HK-2 (cell line): ENCODE measurements around the gene SELENOK.
"Not testable (repeated sequence)": the region's sequence is repeated elsewhere in the genome, so short reads cannot be mapped to it uniquely, and the experiment has no call there.

Experiments
- DNase-seq: peaks from one replicate; pipeline ENCODE4 v3.0.0-alpha.2; 2018; ENCODE audit not compliant: unreplicated experiment

Gene SELENOK

GRCh38 chr3:53891497-53892285 is at the start of gene SELENOK:
Gene SELENOK, minus strand, starts transcription at chr3:53891859.
- peak; percentile 96 for DNase-seq

GRCh38 chr3:53941184-53941583 is 49.5 kb upstream of the SELENOK start:
- DNase-seq: no peak

GRCh38 chr3:53940623-53941022 is 49.0 kb upstream of the SELENOK start:
- no peak for DNase-seq

GRCh38 chr3:53939813-53940212 is 48.2 kb upstream of the SELENOK start:
- no peak for DNase-seq

GRCh38 chr3:53939086-53939582 is 47.5 kb upstream of the SELENOK start:
- no peak for DNase-seq

- DNase-seq: peak; percentile 14
Observed at GRCh38 chr3:53938645-53939044, 47.0 kb upstream of the SELENOK start.

GRCh38 chr3:53936347-53936746 is 44.7 kb upstream of the SELENOK start:
- no peak for DNase-seq

- no peak for DNase-seq
Observed at GRCh38 chr3:53935283-53935901, 43.7 kb upstream of the SELENOK start.

GRCh38 chr3:53927208-53927872 is 35.7 kb upstream of the SELENOK start:
- not testable (repeated sequence) for DNase-seq

- no peak for DNase-seq
Observed at GRCh38 chr3:53921296-53921695, 29.6 kb upstream of the SELENOK start.

GRCh38 chr3:53919741-53920140 is 28.1 kb upstream of the SELENOK start:
- no peak for DNase-seq

GRCh38 chr3:53913401-53913800 is 21.7 kb upstream of the SELENOK start:
- no peak for DNase-seq

GRCh38 chr3:53902711-53903110 is 11.1 kb upstream of the SELENOK start:
- DNase-seq: no peak

- DNase-seq: no peak
Observed at GRCh38 chr3:53902067-53902466, 10.4 kb upstream of the SELENOK start.

- DNase-seq: no peak
Observed at GRCh38 chr3:53900666-53901331, 9.1 kb upstream of the SELENOK start.

- no peak for DNase-seq
Observed at GRCh38 chr3:53899750-53900149, 8.1 kb upstream of the SELENOK start.

GRCh38 chr3:53892286-53892637 is 603 bp upstream of the SELENOK start:
- peak; percentile 2 for DNase-seq

GRCh38 chr3:53890726-53891475 is 758 bp downstream of the SELENOK start:
- peak; percentile 17 for DNase-seq

GRCh38 chr3:53888232-53888631 is 3.4 kb downstream of the SELENOK start:
- no peak for DNase-seq

- no peak for DNase-seq
Observed at GRCh38 chr3:53887446-53887845, 4.2 kb downstream of the SELENOK start.

- DNase-seq: no peak
Observed at GRCh38 chr3:53885239-53885638, 6.4 kb downstream of the SELENOK start.
